HG03520 (cell line): Measurements from ENCODE around the gene UPB1.
A peak's percentile ranks its signal among the peaks of the same experiment; 100 is the strongest.

Source experiments
- ATAC-seq: cut with Tn5 transposase; IDR thresholded peaks from one replicate; pipeline ENCODE4 v1.9.1; 2021; ENCODE audit warnings: mild to moderate bottlenecking, moderate library complexity; ENCODE audit not compliant: unreplicated experiment

The UPB1 gene

GRCh38 chr22:24503843-24504338 lies 8.8 kb downstream of the UPB1 start:
- ATAC-seq, result no peak

GRCh38 chr22:24504540-24504939 lies 9.4 kb downstream of the UPB1 start:
- ATAC-seq, result no peak

DNA sequence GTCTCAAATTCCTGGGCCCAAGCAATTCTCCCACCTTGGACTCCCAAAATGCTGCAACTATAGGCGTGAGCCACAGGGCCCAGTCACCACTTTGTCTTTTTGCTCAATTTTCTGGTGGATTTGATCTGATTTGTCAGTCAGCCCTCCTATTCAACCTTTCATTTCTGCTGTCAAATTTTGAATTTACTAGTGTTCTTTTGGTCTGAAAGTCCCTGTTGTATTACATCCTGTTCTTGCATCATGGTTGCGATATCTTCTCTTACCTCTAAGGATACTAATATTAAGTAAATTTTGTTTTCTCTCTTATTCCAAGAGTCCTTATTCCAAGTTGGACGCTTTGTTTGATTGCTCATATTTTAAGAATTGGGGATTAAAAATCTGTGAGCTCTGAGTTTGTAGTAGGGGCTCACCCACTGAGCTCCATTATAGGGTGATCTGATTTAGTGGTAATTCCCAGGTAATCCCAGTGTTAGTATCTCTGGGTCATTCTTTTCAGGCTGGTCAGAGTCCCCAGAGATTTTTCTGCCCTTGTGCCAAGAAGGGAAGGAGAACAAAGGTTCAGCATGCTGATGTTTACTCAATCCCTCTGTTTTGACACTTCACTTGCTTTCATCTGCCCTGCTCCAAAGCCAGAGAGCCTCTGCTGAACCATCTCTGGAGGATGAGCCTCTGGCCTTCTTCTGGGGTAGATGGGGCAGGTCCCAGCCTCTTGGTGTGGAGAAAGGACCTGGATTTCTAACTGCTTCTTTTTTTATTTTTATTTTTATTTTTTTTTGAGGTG lies 10.0 kb downstream of the UPB1 start:
- ATAC-seq, result no peak

- no peak for ATAC-seq
Observed at GRCh38 chr22:24506802-24507438, 11.8 kb downstream of the UPB1 start.

GRCh38 chr22:24507716-24508115 lies 12.6 kb downstream of the UPB1 start:
- ATAC-seq, result no peak

DNA sequence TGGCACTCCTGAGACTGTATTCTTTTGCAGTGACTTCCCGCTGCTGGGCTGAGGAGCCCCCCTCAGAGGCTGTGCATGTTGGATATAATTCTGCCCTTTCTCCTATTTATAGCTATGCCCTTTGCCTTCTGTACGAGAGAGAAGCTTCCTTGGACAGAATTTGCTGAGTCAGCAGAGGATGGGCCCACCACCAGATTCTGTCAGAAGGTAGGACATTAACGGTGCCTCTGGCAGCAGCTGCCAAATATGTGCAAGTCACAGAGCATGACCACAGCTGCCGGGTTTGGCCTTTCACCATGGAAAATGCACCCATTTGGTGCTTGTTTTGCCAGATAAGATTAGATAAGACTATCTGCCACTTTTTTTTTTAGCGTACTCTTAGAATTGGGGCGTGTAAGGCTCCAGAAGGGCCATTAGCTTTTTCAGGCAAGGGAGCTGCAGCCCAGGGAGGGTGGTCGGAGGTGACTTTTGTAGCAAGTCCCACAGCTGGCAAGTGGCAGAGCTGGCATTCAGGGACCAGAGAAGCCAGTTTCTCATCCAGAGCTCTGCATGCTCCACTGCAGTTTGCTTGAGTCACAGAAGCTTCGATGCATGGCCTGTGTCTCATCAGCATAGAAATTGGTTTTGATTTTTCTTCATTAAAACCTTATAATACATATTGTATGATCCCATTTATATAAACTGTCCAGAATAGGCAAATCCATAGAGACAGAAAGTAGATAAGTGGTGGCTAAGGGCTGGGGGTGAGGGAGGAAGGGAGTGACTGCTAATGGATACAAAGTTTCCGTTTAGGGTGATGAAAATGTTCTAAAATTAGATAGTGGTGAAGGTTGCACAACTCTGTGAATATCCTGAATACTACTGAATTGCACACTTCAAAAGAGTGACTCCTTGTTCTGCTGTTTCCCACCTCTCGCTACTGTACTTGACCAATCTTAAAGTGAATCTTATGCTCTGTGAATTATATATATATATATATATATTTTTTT lies 15.8 kb downstream of the UPB1 start:
- no peak for ATAC-seq

DNA sequence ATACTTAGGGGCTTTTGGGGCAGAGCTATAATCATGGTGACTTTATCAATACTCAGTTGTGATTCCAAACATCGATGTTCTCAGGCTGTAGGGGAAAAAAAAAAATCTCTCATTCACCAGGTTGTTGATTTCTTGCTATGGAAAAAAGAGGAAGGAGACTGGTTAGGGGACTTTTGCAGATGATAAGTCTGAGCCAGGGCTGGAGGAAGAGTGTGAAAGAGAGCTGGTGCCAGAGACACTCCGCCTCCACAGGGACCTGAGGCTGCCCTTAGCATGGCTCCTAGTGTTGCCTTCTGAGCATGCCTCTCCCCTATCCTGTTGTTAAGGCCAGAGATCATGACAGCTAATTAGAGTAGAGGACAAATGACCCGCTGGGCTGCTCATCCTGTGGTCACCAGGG lies 16.9 kb downstream of the UPB1 start:
- no peak for ATAC-seq

DNA sequence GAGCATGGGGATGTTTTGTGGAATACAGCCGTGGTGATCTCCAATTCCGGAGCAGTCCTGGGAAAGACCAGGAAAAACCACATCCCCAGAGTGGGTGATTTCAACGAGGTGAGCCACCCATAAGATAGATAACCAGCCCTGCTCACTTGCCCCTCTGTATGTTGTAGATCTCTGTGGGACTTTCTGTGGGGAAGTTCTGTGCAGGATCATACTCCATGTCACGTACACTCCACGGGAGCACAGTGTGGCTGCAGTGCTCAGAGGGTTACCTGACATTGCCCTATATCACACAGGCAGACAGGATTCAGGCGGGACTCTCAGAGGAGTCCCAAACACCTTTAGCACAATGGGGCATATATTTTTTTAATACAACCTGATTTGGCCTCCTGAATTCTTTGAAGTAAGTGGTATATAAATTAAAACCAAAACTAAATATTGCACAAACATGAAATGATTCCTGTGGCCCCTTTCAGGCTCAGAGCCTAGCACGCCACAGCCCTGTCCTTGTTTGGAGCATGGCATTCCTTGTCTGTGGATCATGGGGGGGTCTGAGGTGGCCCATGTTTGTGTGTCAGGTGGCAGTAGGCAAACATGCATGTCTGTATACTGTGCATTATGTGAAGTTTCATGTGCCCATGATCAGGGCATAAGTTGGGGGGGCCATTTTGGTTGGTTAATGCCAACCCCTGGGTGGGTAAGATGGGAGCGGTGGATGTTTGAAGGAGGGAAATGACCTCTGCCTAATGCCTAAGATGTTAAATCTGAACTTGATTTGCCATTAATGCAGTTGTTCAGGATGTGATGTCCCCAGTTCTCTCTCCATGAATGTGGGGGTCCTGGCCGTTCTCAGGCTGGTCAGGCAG lies 18.5 kb downstream of the UPB1 start:
- ATAC-seq, result no peak

- ATAC-seq, result no peak
Observed at GRCh38 chr22:24514241-24515026, 19.3 kb downstream of the UPB1 start.

DNA sequence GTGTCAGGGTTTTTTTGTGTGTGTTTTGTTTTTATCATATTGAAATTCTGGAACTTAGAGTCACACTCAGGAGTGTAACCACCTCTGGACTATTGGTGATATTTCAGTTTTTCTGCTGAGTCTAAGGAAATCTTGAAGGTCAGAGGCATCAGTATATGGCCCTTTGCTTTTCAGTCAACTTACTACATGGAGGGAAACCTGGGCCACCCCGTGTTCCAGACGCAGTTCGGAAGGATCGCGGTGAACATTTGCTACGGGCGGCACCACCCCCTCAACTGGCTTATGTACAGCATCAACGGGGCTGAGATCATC lies 19.9 kb downstream of the UPB1 start:
- ATAC-seq, result no peak

DNA sequence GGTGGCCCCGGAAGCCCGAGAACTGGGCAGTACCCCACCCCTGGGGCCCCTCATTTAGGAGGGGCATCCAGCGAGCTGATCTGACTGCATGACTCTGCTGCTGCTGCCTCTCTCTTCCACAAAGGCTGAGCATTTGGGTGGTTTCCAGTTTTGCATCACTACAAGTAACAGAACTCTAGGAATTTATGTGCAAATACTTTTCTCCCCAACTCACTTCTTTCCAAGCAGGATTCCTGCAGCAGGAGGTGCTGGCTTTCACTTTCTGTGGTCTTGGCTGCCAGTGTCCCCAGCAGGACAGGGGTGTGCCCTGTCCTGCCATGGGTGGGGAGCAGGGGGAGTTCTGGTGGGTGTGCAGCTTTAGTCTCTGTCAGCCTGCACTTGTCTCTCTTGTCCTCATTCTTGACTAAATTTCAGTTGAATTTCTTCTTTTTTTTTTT lies 21.2 kb downstream of the UPB1 start:
- ATAC-seq, result no peak

GRCh38 chr22:24517446-24517845 lies 22.3 kb downstream of the UPB1 start:
- no peak for ATAC-seq

DNA sequence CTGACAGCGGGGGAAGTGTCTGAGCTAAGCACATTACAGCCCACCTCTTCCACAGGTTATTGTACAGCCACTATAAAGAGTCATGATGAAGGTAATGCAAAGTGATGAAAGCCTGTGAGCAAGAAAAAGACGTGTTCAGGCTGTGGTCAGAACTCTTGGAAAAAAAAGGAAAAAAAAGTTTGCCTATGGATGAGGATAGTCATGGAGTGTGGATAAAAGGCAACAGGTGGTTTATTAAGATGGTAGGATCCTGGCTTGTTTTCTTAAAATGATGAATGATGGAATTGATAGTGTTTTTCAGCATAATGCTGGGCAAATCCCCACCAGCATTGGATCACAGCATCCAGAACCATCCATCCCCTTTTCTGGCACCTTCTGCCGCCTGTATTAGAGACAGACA lies 23.1 kb downstream of the UPB1 start:
- no peak for ATAC-seq

DNA sequence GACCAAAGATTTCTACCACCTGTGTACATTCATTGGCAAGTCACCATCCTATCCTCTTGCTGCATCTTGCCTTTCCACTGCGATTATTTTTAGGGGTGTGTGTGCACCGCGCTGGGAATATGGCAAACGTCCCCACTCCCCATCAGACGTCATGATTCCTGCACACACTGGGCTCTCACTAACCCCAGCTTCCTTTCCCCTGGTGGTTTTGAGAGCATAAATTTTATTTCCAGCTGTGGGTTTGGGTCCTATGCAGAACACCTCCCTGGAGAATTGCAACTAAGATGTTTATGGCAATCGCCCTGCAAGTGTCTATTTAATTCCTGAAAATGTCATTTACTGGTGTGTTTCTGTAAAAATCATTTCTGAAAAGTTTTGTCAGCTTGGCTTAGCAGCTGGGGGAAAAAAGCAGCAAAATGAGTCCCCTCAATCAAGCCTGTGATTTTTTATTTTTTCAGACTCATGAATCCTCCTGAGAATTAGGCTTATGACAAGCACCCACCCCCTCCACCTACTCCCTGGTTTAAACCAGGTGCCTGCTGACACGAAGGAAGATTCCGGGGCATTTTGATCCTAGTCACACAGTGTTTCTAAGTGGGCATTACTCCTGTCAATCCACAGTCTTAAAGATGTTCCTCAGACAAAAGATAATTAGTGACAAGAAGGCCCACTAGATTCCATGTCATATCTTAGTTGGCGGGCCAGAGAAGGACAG lies 23.8 kb downstream of the UPB1 start:
- ATAC-seq, result no peak

DNA sequence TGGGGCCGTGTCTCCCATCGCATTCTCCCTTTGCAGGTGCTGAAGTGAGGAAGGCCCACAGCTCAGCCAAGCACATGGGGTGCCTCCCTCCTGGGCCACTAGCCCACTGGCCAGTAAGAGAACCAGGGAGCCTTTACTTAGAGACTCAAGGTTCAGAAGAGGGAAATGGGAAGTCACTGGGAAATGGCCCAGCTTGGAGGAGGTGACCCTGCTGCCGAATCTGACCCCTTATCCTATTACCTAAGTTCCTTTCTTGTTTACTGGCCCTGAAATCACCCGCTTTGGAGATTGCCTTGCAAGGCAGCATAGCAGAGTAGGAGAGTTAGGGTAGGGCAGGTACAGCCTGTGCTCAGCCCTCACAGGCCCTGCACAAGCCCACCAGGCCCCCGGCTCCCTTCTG lies 24.4 kb downstream of the UPB1 start:
- ATAC-seq, result no peak

GRCh38 chr22:24521791-24522245 lies 26.7 kb downstream of the UPB1 start:
- ATAC-seq, result no peak

DNA sequence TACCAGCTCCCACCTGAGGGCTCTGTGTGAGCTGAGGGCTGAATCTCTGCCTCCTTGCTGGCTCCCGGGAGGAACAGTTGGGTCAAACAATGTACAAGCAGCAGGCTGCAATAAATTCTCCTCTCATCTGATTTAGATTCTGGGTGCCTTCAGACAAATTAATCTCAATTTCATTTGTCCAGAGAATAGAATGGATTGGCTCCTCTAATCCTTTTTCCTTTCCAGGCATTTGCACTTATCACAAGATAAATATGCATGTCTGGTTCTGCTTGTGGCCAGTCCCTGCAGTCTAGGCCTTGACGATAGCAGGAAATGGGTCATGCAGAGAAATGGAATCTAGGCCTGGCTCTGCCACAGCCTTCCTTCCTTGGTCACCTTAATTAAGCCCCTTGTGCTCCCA lies 28.7 kb downstream of the UPB1 start:
- ATAC-seq, result no peak

DNA sequence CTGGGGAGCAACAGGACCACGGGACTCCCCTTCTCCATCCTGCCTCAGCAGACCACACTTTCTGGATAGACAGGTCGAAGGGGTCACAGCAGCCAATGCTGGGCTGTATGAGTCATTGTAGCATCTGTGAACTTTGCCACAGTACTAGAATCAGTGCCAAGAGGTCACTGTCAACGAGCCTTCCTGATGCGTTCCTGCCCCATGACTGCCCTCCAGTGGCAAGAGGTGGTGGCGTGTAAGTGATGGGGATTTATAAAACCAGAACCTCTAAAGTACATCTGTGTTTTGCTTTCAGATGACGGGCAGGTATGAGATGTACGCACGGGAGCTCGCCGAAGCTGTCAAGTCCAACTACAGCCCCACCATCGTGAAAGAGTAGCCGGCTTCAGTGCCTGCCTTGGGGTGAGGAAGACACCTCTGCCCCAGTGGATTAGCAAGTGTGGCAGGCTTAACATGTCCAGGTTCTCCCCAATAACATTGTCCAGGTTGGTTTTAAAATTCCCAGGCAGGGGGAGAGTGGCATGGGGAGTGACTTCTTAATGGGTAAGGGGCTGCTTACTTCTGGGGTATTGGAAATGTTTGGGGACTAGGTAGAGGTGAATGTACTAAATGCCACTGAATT lies 30.4 kb downstream of the UPB1 start:
- ATAC-seq, result peak; percentile 88

DNA sequence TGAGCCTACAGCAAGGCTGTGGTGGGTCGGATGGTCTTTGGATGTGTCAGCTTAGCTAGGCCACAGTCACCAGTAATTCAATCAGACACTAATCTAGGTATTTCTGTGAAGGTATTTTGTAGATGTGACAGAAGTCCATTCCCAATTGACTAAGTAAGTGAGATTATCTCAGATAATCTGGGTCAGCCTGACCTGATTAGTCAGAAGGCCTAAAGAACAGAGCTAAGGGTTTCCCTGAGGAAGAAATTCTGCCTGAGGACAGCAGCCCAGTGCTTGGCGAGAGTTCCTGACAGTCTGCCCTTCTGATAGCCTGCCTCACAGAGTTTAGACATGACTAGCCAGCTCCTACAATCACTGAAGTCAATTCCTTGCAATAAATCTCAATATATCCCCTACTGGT lies 31.1 kb downstream of the UPB1 start:
- ATAC-seq, result no peak
